GOT3 (cell line): ENCODE data around the gene CCDC187.

Experiments
- DNase-seq: peaks from one replicate; lab custom pipeline; 2025; ENCODE audit warnings: mixed read lengths; lab: John Stamatoyannopoulos, UW

The CCDC187 gene

DNA sequence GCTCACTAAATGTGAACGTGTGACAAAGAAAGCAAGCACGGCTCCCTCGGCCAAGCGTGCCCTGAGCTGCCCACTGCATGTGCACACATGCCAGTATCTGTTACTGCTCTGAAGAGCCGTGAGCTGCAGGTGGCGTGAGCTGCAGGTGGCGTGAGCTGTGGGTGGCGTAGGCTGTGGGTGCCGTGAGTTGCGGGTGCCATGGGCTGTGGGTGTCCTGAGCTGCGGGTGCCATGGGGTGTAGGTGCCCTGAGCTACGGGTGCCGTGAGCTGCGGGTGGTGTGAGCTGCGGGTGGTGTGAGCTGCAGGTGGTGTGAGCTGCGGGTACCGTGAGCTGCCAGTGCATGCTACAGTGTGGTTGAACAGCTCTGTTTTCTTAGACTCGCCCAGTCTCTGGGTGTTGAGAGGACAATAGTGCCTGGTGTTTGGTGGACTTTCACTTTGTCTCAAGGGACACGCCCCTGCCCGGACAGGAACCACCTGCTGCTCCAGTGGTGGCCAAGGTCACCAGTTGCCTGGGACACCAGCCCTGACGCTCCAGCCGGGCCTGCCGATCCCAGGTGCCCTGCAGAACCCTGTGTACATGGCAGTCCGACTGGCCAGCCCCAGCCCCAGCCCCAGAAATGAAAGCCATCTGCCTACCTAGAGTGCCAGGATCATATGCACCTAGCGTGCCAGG is 6.7 kb downstream of the CCDC187 start:
- no peak for DNase-seq

DNA sequence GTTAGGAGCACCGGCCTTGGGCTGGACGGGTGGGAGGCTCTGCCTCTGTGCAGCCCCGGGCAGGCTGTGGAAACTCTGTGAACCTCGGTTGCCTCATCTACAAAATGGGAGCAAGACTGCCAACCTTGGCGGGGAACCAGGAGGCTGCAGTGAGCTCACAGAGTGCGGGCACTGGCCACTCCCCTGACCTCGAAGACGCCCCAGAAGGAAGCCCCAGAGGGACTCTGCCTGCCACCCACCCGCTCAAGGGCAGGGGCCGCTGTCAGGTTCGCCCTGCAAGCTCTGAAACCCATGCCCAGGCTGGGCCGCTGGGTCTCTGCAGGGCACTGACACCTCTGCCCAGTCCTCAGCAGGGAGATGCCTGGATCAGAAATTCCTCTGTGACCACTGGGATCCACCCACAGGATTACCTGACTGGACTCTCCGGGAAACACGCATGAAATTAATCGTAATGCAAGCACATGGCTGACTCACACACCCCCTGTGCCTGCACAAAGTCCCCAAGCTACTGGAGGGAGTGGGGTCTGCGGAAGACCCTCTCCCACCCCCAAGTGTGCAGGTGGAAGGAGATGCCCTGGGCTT is 7.4 kb downstream of the CCDC187 start:
- DNase-seq, result no peak

DNA sequence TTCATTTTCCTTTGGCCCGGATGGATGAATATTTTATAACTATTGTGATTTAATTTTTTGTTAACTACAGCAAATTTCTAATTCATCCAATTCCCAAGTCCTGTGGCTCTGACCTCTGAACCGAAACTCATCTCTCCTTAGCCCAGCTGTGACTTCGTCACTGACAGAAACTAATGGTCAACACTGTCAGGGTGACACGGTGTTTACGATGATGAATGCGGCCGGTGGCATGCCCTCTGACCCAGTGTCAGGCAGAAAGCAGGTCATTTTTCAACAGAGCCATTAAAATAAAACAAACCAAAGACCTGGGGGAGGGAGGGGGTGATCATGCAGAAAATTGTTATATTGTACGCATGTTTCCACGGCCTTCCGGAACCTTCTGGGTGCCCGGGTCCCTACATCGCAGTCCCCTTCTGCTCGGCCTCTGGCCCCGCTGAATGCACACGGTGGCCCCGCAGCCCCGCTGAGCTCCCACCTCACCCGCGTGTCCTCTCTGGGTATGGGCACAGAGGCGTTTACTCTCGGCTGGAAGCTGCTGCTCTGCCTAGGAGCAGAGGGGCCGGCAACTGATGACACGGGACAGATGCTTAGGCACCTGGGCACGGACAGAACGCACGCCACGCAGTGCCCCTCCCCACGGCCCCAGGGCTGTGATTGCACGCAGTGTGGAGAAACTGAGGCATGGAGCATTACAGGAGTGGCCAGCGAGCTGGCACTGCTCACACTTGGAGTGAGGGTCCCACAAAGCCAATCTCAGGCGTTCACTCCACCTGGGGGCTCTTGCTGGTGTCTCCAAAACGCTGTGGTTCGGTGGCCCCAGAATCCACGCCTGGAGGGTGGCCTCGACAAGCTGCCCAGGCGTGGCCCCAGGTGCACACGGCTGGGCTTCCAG is 8.1 kb downstream of the CCDC187 start:
- no peak for DNase-seq

DNA sequence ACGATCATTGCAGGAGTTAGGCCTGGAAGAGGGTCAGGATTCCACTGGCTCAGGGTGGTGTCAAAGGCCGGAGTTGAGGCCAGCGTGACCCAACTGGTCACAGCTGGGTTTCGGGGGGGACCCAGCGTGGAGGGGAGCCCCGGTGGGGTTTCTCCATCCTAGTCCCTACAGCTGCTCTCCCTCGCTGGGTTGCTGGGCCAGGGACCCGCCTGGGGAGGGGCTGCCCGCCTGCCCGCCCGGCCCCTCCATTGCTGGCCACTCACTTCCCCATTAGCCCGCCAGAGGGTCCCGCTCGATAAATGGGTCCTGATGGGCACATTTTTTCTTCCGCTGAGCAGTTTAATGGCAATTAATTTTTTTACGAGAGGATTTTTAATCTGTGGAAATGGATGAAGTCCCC is 8.8 kb downstream of the CCDC187 start:
- no peak for DNase-seq

DNA sequence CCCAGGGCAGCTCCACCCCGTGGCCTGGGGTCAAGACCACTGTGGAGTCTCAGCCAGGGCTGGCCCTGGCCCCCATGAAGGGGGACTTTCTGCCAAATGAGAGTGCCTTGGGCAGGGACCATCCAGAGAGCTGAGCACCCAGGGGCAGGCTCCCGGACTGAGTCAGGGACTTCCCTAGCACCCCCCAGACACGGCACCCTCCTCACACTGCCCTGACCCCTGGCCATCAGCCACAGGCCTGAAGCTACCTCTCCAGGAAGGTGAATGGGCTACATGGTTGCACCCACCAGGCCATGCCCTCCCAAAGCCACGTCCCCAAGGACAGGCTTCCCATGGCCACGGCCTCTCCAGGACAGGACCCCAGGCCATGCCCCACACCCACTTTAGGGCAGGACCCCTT is 9.5 kb downstream of the CCDC187 start:
- no peak for DNase-seq

DNA sequence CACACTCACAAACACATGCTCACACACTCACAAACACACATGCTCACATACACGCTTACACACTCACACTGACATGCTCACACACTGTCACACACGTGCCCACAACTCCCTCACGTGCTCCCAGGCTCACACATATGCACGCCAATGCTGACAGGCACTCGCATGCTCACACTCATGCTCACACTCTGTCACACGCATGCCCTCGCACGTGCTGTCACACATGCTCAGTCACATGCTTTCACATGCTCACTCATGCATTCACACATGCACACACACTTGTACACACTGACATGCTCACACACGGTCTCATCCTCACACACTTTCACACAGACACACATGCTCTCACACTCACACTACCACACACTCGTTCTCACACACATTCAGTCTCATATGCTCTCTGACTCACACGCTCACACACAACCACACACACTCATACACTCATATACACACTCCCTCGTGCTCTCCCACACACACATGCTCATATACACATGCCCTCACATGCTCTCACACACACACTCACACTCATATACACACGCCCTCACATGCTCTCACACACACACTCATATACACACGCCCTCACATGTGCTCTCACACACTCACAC is 10.3 kb downstream of the CCDC187 start:
- DNase-seq, result no peak

DNA sequence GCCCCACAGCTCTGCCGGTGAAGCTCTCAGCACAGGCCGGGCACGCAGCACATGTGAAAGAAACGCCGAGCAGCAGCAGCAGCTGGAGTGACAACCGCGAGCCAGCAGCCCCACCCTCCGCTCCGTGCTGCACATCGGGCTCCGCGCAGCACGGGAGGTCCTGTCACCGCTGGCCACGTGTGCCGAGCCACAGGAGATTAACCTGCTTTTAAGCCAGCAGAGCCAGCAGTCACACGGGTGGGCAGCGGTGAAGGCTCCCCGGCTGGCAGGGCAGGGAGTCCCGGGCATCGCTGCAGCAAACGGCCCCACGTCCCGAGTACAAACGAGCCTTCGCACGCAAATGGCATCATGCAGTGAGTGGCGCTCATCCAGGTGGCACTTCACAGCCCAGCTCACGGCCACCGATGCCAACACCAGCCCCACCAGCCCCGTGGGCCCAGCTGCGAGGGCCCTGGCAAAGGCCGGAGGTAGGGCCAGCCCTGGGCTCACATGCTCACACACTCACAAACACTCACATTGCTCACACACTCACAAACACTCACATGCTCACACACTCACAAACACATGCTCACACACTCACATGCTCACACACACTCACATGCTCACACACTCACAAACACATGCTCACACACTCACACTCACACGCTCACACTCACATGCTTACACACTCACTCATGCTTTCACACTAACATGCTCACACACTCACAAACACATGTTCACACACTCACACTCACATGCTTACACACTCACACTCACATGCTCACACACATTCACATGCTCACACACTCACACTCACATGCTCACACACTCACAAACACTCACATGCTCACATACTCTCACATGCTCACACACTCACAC is 11.1 kb downstream of the CCDC187 start:
- DNase-seq, result no peak

DNA sequence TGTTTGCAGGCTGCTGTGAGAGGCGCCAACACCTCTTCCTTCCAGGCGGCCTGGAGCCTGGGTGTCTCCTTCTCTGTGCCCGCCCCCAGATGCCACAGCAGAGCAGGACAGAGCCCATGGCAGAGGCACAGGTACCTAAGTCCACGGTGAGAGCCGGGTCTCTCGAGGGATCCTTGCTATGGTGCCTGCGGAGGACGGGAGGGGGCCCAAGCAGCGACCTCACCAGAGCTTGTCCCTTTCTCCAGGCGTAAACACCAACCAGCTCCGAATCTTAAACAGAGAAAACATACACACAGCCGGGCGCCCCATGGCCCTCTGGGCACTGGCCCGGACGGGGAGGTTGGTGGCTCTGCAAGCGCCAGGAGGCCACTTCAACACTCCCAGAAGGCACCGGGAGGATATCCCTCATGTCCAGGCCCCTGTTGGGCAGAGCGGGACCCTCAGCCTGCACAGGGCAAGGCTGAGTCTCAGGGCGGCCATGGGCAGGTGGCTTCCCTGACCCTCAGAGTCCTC is 11.8 kb downstream of the CCDC187 start:
- DNase-seq, result no peak

DNA sequence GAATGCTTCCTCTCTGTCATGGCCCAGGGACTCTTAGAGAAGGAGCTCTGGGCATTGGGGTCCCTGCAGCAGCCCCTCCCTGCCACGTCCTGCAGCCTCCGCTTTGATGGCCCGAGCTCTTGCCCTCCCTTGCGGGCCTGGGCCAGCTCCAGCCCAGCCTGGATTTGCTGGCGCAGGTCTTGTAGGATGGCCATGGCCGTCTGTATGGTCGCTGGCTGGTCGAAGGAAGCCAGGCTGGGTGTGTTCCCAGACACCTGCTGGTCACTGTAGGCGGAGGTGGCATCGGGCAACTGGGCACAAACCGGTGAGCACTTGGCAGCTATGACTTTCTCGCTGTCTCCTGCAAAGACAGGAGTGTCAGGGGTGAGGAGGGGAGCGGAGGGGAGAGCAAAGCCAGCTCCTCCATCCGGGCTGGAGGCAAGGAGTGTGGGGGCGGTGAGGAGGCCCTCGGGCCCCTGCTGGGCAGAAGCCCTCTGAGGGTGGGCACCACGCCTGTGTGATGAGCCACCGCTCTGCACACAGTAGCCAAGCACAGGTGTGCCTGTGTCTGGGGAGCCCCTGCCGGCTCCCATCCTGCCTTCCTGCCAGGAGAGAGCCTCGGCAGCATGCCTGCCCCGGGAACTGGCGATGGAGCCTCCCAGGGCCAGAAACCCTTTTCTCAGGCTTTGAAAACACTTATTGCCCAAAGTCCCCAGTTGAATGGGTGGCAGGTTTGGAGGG is 12.4 kb downstream of the CCDC187 start:
- DNase-seq, result no peak

DNA sequence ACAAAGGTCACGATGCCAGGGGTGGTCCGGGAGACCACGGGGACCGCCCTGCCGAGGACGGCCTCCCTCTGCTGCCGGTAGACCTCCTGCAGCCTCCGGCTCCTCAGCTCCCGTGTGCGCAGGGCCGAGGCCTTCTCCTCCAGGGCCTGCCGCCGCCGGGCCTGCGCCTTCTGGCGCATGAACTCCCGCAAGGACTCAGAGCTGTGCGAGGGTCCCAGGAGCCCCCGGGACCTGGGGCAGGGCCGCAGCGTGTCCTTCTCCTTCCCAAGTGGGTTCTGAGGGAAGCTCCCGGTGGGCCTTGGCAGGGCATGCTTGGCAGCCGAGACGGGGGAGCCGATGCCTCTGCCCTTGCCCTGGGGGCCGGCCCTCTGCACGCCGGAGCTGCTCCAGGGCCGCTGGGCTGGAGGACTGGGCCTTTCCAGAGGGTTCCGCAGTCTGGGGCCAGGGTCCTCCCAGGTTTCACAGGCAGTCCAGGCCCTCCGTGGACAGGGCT is 13.3 kb downstream of the CCDC187 start:
- no peak for DNase-seq

DNA sequence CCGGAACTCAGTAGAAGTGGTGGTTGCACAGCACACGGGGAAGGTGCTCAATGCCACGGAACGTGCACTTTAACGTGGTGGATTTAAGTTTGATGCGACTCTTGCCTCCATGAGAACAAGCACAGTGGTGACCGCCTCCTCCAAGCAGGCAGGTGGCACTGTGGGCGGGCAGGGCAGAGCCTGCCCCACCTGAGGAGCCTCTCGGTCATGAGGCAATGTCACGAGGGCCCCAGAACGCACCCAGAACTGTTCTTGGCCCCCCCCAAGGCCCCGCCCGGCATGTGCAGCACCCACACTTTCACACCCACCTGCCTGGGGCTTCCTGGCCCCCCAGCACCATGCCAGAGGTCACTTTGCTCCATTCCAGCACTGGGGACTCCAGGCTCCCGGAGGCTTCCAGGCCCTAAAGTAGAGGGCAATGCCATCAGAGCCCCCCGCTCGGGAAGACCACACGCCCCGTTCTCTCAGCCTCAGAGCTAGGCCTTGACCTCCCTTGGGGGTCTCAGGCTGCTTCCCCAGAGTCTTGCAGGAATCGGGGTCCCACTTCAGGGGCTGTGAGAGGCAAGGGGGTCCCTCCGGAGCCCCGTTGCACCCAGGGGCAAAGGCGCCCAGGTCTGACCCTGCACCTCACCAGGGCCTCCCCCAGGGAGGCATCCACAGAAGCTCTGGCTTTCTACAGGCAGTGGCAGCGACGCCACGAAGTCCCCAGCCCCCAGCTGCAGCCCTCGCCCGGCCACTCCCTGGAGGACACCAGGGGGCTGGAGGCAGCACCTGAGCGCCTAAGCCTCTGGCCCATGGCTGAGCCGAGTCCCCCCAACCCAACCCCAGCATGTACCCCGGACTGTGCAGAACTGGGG is 14.0 kb downstream of the CCDC187 start:
- no peak for DNase-seq

DNA sequence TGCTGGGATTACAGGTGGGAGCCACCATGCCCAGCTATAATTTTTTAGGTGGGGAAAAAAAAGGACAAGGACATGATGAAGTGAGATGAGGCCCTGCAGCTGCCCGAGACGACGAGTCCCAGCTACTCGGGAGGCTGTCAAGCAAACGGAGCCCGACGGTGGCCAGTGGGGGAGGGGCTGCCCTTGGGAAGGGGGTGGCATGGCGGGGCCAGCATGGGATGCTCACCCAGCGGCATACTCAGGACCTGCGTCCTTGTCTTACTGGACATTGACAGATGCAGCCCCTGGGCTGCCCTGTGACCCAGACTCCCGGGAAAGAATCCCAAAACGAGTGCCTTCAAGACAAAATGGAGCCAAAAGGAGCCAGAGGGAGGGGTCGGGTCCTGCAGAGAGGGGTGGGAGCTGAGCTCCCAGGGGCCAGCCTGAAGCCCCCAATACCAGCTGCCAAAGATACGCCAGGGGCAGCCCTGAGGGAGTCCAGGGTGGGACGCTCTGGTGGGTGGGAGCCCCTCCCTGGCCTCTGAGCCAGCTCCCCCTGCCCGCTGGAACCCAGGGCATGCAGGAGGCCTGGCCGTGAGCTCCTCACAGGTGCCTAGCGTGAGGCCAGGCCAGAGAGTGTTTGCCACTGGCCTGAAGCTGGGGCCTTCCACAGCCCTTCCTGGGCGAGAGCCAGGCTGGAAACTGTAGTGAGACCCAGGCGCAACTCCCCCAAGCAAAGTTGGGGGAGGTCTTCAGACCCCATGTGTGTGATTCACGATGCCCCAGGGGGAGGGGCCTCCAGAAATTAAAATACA is 15.7 kb downstream of the CCDC187 start:
- DNase-seq, result no peak

DNA sequence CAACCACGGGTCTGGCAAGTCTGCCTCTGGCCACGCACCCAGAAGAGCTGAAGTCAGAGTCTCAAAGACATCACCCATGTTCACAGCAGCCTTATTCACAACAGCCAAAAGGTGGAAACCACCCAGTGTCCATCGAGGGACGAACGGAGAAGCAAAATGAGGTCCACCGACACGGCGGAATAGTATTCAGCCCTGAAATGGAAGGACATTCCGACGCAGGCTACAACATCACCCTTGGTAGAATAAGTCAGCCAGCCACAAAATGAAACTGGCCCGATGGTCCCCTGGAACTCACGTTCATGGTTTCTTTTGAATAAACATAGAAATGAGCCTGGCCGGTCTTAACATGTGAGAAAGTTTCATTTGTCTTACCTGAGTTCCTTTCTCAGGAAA is 16.9 kb downstream of the CCDC187 start:
- DNase-seq, result no peak

DNA sequence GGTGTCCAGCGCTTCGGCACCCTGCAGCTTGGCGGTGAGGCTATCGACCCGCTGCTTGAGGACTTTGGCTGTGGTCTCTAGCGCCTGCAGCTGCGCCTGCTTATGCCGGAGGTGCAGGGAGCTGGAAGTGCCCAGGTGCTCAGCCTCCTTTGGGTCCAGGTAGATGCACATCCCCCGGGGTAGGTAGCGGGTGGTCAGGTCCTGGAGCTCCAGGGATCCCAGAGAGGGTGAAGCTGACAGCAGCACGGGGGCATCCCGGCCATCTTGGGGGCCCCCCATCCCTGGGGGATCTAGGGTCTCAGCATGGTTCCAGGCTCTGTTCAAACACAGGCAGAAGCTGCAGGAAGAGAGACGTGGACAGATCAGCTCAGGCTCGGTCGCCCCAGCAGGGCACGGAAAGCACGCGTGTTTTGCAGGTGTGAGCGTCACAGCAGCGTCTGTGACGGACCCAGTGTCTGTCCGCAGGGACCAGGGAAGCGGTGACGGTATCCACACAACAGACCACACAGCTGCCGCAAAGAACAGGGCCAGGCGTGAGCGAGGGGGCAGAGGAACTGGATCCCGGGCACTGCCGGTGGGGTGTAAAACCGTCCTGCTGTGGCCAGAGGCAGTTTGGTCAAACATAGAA is 17.4 kb downstream of the CCDC187 start:
- no peak for DNase-seq

DNA sequence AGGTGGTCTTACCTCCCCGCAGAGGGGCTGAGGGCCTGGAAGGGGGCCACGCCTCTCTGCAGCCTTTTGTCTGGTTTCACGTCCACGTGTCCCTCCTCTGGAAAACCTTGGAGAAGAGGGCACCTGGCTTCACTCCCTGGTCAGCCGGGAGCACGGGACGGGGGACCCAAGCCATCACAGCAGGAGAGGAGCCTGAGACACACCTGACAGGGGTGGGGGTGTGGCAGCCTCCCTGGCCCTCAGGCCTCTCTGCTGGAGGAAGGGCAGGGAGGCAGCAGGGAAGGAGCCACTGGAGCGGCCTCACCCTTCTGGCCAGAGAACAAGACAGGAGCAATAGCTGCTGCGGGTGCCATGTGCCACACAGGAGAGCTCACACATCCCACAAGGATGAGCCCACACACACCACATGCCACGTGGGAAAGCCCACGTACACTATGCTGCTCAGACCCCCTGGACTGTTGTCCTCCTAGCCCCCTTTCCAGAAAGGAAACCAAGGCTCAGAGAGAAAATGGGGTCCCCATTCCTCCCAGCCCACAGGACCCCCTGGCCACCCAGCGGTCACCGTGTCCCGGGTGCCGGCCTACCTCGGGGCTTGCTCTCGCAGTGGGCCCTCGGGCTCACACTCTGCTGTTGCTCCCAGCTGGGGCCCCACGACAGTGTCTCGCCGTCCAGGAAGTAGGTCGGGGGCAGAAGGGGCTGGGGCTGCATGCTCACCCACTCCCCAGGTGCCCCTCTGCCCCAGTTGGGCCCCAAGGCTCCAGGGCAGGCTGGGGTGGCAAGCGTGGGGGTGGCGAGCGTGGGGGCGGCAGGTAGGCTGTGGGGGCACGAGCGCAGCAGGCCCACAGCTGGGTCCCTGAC is 18.2 kb downstream of the CCDC187 start:
- no peak for DNase-seq

DNA sequence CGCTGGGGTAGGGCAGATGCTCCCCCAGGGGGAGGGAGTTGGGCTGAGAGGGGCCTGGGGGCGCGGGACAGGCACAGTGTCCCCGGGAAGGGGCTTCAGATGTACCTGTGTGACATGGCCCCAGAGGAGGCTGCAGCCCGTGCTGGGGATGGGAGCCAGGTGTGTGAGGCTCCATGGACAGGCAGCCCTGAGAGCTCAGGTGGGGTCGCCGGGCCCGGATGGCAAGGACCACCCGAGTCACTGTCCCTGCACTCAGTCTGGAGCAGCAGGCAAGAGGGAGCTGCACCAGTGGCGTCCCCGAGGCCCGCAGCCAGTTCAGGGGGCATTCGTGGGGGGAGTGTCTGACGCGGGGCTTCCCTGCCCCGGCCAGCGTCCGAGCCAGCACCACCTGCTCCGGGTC is 18.9 kb downstream of the CCDC187 start:
- no peak for DNase-seq

DNA sequence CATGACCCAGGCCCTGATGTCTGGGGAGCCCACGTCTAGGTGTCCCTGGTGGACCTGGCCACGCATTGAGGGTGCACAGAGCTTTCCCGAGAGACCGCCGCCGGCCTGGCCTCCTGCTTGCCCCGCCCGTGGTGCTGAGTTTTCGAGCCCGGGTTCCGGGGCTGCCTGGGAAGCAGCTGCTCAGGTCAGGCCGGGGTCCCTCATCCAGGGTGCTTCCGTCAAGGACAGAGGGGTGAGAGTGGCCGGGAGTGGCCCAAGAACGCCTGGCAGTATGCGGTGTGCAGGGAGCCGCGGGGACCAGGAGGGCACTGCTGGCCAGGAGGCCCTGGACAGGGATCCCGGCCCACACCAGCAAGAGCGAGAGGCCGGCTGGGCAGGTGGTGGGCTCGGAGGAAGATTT is 19.6 kb downstream of the CCDC187 start:
- DNase-seq, result no peak
